Upper lobe of left lung (tissue), 6 donors: ENCODE measurements around the gene BRCA2. TPM values are rescaled to one million over a fixed set of nuclear protein-coding genes. Genes with fewer than 3 reads are reported as not detected.

Source experiments
- ATAC-seq, 2 donors: fragments of 200-7000 bp; cut with Tn5 transposase; one replicate each; pipeline ENCODE4 v1.9.1; 2022; ENCODE audit warnings: mild to moderate bottlenecking in 2 of 2, moderate library complexity in 2 of 2; ENCODE audit not compliant: low FRiP score in 2 of 2
- DNase-seq, 2 donors: peaks; one replicate each; pipeline ENCODE4 v3.0.0-alpha.2; 2019 to 2020
- H3K27ac ChIP-seq, 4 donors: fragments of 200-600 bp; sonication (generic); one replicate each; pipeline ENCODE4 v1.5.1; 2016 to 2019
- H3K27me3 ChIP-seq, 4 donors: fragments of 200-600 bp; sonication (generic); one replicate each; pipeline ENCODE4 v1.5.1; 2017 to 2019
- H3K36me3 ChIP-seq, 4 donors: fragments of 200-600 bp; sonication (generic); one replicate each; pipeline ENCODE4 v1.5.1; 2016 to 2019
- H3K4me1 ChIP-seq, 4 donors: fragments of 200-600 bp; sonication (generic); one replicate each; pipeline ENCODE4 v1.5.1; 2018 to 2019
- H3K4me3 ChIP-seq, 4 donors: fragments of 200-600 bp; sonication (generic); one replicate each; pipeline ENCODE4 v1.5.1; 2017 to 2019; ENCODE audit warnings: mild to moderate bottlenecking in 2 of 4, moderate library complexity in 1 of 4
- H3K9me3 ChIP-seq, 4 donors: fragments of 200-600 bp; sonication (generic); one replicate each; pipeline ENCODE4 v1.5.1; 2018 to 2019
- CTCF ChIP-seq, 6 experiments: fragments of 450-650 bp in 4 of 6; fragments of 200-600 bp in 2 of 6; sonication (generic) in 2 of 6; IDR thresholded peaks; one replicate each; pipeline ENCODE4 v1.5.1; 2016 to 2019; ENCODE audit warnings: antibody characterized with exemption in 6 of 6
- EP300 ChIP-seq, 4 donors: sonication (generic); formaldehyde crosslinking; IDR thresholded peaks; one replicate each; pipeline ENCODE4 v1.5.1; 2017; ENCODE audit warnings: antibody characterized with exemption in 4 of 4, control low read depth in 2 of 4
- POLR2A ChIP-seq, 4 donors: fragments of 450-650 bp; IDR thresholded peaks; one replicate each; pipeline ENCODE4 v1.5.1; 2016 to 2017; ENCODE audit warnings: antibody characterized with exemption in 4 of 4, mild to moderate bottlenecking in 2 of 4
- POLR2AphosphoS5 ChIP-seq, 2 donors: sonication (generic); formaldehyde crosslinking; IDR thresholded peaks; one replicate each; pipeline ENCODE4 v1.5.1; 2017; ENCODE audit warnings: antibody characterized with exemption in 2 of 2
- WGBS, 2 donors: methylation state at CpG; one replicate each; pipeline ENCODE4 v1.1.5; 2017 to 2018; 5-methylcytosine and 5-hydroxymethylcytosine counted together
- total RNA-seq, 6 donors: library from RNA; depleted of rRNA in 4 of 6; stranded (reverse); fragments of >200 nt in 4 of 6; gene quantifications; one replicate each; pipeline versions ENCODE4 v1.1.0 to v1.2.1, GENCODE V29; 2016 to 2021
- donor health status: DM: no; HTN: no; CAD: no; lungs with moderate emphysema.
- donor health status: DM: no; HTN: yes; CAD: no; lungs with severe emphysema.

The BRCA2 gene
- 1 to 10 TPM; 2.6 to 9.4 (median 3.8) TPM for total RNA-seq

- WGBS, 2 donors, result 0 to 1% methylated on average over 31 to 39 of the region's 60 CpGs
- Histone ChIP-seq H3K4me1 (peaks cover 0 to 12% (median 4%) of the 10 kb centered on the region in 4 donors), H3K27me3 (no peaks in the 10 kb centered on the region), H3K36me3 (no peaks in the 10 kb centered on the region), H3K9me3 (no peaks in the 10 kb centered on the region), H3K27ac (peak within 1 kb of the TSS; percentile 93 to 99 (median 96)), H3K4me3 (peak within 1 kb of the TSS; percentile 46 to 80 (median 73))
- ATAC-seq (peak; percentile 97 to 98), DNase-seq (peak; percentile 93 to 98)
- TF ChIP-seq POLR2AphosphoS5 (IDR thresholded peaks at IDR 0.05) (peak; percentile 91 to 93), CTCF (IDR thresholded peaks at IDR 0.05) (peak in 2 of 6 experiments; percentile 9 to 31), EP300 (IDR thresholded peaks at IDR 0.05) (peak in 1 of 4 donors; percentile 5), POLR2A (IDR thresholded peaks at IDR 0.05) (peak in 3 of 4 donors; percentile 61 to 93 (median 75))
Observed at GRCh38 chr13:32315238-32316027, at the start of gene BRCA2, which contains the start of gene ZAR1L. TSS of gene BRCA2 (plus strand) at chr13:32315508. CDS start at chr13:32316461, 953 bp downstream. TSS of gene ZAR1L (minus strand) at chr13:32315363. CDS start at chr13:32311925, 3,438 bp downstream.

- Histone ChIP-seq H3K4me3 (no peak overlapping the region), H3K27ac (peak overlapping the region; percentile 57 to 71 (median 68)), H3K4me1 (peaks cover 22 to 34% (median 23%) of the 10 kb centered on the region in 4 donors), H3K27me3 (no peaks in the 10 kb centered on the region), H3K36me3 (peaks cover 13 to 63% (median 24%) of the 10 kb centered on the region in 4 donors), H3K9me3 (no peaks in the 10 kb centered on the region)
- no peak for DNase-seq
- ATAC-seq, result no peak
- WGBS, 2 donors, result 41 to 42% methylated on average over 2 of the region's 2 CpGs
- no peak for TF ChIP-seq POLR2A (IDR thresholded peaks at IDR 0.05)
- TF ChIP-seq POLR2AphosphoS5 (IDR thresholded peaks at IDR 0.05), result no peak
- TF ChIP-seq EP300 (IDR thresholded peaks at IDR 0.05), result no peak
- TF ChIP-seq CTCF (IDR thresholded peaks at IDR 0.05), result no peak
Observed at GRCh38 chr13:32265726-32266125, 49.6 kb upstream of the BRCA2 start.

GRCh38 chr13:32266130-32266529 lies 49.2 kb upstream of the BRCA2 start:
- 73 to 88% methylated on average over 1 of the region's 1 CpG for WGBS, 2 donors
- DNase-seq, result no peak
- Histone ChIP-seq H3K9me3 (no peaks in the 10 kb centered on the region), H3K36me3 (peaks cover 13 to 67% (median 24%) of the 10 kb centered on the region in 4 donors), H3K4me1 (peaks cover 18 to 30% (median 20%) of the 10 kb centered on the region in 4 donors), H3K4me3 (no peak overlapping the region), H3K27me3 (no peaks in the 10 kb centered on the region), H3K27ac (peak overlapping the region in 3 of 4 donors; percentile 57 to 71 (median 68))
- ATAC-seq, result no peak
- TF ChIP-seq EP300 (IDR thresholded peaks at IDR 0.05) (no peak), POLR2AphosphoS5 (IDR thresholded peaks at IDR 0.05) (no peak), POLR2A (IDR thresholded peaks at IDR 0.05) (no peak), CTCF (IDR thresholded peaks at IDR 0.05) (no peak)

- H3K9me3 ChIP-seq, result no peaks in the 10 kb centered on the region
- ATAC-seq (peak; percentile 31 to 80), DNase-seq (no peak)
- 78 to 83% methylated on average over 7 of the region's 7 CpGs for WGBS, 2 donors
- no peak for TF ChIP-seq EP300 (IDR thresholded peaks at IDR 0.05)
- peak; percentile 50 to 74 (median 68) for TF ChIP-seq CTCF (IDR thresholded peaks at IDR 0.05)
- no peak for TF ChIP-seq POLR2A (IDR thresholded peaks at IDR 0.05)
- TF ChIP-seq POLR2AphosphoS5 (IDR thresholded peaks at IDR 0.05), result no peak
- no peaks in the 10 kb centered on the region for H3K27me3 ChIP-seq
- H3K27ac ChIP-seq, result no peak overlapping the region
- H3K36me3 ChIP-seq, result peaks cover 13 to 66% (median 29%) of the 10 kb centered on the region in 4 donors
- peaks cover 10 to 26% (median 16%) of the 10 kb centered on the region in 4 donors for H3K4me1 ChIP-seq
- no peak overlapping the region for H3K4me3 ChIP-seq
Observed at GRCh38 chr13:32267836-32268439, 47.4 kb upstream of the BRCA2 start.
